HT-29 (cell line): ENCODE results near the gene NECTIN1. TPM values are rescaled to one million over a fixed set of nuclear protein-coding genes. Genes with fewer than 3 reads are reported as not detected.
A peak's percentile ranks its signal among the peaks of the same experiment; 100 is the strongest.

Experiments
- DNase-seq: peaks from one replicate; pipeline ENCODE4 v3.0.0-alpha.2; 2015; ENCODE audit warnings: low spot score
- total RNA-seq: library from RNA; depleted of rRNA; stranded (reverse); fragments of >200 nt; shearing (Covaris generic); gene quantifications from 2 replicates; pipeline ENCODE4 v1.2.3, GENCODE V29; 2014

Gene NECTIN1
- total RNA-seq, 1 experiment from 2014 or later = 46.5 TPM

DNA sequence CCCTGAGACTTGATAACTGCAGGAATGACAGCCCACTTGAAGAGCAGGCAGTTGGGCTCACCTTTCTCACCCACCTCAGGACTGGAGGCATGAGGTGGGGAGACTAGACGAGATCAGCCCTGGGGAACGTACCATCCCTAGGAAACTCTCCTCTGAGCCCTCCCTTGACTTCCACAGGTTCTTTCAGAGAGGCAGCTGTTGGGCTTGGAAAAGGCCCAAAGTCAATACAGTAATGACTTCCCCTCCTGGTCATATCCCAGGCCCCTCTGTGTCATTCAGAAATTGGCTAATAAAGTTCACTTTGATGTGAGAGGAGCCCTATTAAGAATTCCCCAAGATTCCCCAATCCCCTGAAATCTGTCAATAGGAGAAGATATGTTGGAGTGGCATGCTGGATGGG lies 5.8 kb upstream of the NECTIN1 start:
- DNase-seq = no peak

DNA sequence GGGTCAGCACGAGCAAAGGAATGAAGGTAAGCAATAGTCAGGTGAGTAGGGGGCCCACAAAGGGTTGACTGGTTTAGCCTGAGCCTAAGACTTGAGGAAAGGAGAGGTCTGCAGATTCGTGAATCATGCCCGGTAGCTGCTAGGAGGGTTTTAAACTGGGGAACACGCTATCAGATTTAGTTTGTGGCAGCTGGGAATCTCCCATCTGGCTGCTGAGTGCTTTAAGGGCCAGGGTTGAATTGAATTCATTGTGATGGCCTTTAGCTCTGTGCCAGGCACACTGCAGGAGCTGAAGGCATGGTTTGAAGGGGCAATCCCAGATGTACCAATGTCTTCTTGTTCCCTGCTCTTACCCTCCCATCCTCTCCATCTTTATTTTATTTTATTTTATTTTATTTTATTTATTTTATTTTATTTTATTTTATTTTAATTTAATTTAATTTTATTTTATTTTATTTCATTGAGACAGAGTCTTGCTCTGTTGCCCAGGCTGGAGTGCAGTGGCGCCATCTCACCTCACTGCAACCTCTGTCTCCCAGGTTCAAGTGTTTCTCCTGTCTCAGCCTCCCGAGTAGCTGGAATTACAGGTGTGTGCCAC lies 1.9 kb upstream of the NECTIN1 start:
- no peak for DNase-seq

DNA sequence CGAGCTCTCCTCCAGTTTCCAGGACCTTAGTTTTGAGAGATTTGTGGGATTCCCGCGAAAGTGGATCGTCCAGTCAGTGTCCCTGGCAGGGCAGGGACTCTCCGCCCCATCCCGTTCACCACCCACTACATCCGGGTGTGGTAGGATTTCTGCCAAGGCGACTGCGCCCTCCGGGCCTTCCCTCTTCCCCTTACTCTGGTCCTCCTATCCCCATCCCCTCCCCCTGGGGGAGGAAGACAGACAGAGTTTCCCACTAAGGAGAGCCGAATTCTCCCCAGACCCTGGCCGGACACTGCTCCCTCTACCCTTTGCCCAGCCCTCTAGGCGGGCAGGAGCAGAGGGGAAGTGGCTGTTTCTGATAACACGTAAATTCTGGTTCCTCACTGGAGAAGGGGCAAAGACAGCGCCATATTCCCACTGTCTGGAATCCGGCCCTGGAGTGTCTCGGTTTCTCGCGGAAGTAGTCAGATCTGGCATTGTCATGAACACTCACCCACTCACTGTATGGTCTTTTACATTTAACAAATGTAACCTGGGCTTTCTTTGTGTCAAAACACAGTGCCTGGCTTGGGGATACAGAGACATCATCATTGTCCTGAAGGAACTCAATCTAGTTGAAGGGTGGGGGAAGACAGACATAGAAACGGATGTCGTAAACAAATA lies 1.1 kb upstream of the NECTIN1 start:
- peak; percentile 54 for DNase-seq

DNA sequence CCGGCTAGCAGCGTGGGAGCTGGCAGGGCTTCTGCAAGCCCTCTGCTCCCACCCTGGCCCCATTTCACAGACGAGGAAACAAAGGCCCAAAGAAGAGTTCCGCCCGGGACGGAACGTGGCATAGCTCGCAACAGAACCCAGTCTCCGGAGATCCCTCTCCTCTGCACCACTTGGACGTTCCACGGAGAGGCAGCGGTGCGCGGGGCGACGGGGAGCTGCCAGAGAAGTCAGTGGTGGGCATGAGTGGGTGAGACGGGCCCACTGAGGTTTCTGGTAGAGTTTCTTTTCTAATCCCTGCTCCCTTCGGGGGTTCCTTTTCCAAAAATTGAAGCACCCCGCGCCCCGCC lies 554 bp upstream of the NECTIN1 start:
- DNase-seq = no peak

DNA sequence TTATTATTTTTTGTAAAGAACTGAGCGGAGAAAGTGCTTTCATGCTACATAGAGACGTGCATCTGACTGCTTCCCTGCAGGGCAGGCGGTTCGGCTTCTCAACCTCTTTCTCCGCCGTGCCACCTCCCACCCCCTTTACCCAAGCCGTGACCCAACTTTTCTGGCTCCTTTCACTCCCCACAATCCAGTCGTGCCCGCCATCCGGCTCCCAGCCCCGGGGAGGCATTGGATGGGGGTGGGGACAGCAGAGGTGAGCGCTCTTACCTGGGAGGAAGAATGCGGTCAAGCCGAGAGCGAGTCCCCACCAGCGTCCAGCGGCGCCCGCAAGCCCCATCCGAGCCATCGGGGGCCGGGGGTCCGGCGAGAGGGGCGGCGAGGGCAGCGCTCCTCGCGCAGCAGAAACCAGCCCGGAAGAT lies 781 bp downstream of the NECTIN1 start:
- peak; percentile 52 for DNase-seq

DNA sequence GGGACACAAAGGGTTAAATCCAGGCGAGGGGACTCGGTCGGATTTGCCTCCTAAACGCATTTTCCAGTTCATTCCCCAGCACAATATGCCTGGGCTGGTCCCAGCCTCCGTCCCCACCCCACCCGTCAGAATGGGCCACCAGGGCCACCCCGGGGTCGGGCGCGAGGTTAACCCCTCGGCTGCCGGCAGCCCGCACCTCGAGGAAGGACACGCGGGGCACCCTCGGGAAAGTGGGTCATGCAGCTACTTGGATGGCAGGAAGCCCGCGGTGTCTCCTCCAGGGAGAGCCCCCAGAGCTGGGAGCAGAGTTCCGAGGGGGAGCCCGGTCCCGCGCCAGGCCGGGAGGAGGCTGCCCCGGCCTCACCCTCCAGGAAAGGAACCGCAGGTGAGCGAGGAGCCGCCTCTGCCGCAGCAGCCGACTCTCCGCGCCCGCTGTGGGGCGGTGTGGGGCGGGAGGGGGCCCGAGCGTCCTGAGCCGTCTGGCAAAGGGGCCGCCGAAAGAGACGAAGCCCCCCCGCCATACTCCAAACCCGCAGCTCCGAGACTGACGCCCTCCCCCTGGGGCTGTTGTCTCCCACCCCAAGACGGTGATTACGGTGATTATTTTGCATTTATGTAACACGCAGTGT lies 1.4 kb downstream of the NECTIN1 start:
- peak; percentile 63 for DNase-seq

DNA sequence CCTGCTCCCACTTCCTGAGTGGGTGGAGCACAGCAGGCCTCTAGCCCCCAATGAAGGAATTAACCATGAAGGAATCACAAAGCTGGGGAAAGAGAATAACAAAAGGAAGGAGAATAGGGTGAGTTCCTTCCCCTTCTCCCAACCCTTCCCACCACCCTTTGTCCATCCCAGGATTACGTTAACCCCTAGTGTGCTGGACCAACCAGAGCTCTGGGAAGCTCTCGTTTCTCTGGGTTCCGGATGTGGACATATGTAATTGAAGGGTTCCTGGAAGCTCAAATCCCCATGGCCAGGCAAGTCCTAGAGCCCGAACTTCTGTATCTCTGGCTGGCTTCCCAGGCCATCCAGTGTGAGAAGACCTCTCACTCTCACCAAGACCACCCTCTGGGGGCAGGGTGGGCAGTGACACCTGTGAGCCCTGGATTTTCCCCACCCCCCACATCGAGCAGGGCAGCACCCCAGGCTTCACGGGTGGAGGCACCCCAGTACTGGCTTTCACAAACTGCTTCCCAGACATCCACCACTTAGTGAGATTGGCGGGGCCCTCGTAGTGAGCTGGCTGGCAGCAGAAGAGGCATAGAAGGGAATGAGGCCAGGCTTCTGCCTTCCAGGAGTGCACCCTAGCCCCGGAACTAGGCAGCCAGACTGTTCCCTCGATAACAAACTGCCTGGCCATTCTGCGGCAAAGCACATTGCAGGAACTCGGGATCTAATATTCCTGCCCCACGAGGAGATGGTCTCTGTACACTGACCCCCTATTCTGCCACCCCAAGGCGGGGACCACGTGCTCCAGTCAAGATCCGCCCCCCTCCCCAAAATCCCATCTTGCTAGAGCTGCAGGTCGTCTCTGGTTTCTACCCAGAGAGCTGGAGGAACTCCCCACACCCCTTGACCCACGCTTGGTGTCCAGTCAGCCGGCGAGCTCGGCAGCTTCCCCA lies 2.1 kb downstream of the NECTIN1 start:
- DNase-seq = no peak

DNA sequence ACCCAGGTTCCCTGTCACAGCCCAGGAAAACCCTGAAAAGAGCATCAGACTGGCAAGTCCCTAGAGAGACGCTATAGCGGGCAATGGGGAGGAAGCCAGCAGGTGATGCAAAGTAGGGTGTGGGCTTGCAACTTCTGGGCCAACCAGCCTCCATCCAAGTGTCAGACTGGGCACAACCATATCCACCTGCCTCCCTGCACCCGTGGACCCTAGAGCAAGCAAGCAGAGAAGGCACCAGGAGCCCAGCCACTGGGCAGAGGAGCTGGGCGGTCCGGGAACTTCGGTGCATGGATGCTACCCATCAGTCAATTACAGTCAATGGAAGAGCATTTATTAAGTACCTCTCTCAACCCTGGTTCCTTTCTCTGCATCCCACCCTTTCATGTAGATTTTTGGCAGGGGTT lies 2.8 kb downstream of the NECTIN1 start:
- DNase-seq = no peak

DNA sequence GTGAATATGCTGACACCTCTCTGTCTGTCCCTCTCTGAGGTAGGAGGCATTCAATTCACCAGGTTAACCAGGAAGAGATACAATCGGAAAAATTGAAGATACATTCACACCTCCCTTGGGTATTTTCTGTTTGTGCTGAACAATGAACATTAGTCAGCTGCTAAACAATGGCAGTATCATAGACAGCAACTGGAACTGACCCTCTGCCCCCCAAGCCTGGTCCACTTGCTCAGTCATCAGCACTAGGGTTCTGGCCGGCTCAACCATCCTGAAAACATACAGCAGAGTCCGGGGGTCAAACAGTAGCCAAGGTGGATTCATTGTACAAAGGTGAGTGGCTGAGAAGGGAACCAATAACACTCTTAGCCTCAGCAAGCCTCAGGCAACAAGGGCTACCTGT lies 4.0 kb downstream of the NECTIN1 start:
- no peak for DNase-seq

DNA sequence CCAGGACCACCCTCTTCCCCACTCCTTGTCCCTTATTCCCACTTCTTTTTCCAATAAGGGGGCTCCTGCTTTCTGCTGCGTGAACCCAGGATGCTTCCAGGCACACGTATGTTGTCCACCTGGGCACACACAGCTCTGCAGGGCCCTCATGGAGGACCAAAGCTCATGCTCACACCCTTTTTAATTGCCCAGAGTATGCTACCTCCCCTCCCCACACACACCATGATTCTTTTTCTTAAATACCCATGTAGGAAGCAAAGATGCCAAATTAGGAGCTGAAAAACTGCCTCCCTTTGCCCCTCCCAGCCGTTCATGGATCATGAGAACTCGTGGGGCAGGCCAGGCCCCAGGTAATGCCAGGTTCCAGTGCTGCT lies 5.1 kb downstream of the NECTIN1 start:
- no peak for DNase-seq

DNA sequence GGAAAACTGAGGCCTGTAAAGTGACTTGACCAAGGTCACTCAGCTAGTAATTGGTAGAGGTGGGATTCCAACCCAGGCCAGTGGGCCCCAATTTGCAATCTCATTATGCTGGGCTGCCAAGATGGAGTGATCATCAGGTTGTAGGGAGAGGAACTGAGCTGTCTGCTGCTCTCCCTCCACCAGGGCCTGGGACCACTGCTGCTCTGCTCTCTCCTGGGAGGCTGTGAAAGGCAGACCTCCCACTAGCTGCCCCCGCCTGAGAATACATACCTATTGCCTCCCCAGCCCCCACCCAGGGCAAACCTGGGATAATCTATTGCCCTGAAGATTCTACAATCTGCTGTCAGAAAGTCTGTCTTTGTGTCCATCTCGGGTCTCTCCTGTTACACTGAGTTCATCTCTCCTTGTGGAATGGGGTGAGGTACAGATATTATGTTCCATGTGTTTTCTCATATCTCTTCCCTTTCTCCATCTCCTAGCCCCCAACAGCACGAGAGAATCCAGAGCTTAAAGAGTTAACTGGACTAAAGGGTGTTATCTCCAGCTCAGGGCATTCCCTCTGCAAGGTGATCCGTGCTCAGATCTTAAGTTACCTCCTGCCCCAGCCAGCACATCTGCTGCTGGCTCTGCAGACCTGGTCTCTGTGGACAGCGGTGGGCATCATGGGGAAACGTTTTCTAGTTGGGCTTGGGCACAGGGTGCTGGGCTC lies 5.6 kb downstream of the NECTIN1 start:
- no peak for DNase-seq

DNA sequence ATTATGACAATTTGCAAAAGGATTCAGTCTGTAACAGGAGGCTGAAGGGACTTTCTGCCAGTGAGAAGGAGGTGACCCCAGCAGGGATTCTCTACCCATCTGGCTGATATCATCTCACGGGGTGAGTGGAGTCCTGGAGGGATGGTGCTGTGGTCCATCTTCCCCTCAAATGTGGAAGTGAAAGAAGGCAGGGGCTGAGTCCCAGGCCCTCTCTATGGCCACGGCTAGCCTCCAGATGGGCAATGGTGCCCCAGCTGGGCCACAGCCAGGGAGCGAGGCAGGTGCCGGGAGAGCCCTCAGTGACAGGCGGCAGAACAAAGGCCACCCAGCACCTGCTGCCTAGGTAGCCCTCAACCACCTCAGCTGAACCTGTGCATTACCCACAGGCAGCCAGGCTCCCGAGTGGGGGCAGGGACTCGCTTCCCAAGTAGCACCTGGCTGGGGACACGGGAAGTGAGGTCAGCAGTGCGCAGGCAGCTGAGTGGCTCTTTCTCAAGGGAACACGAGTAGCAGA lies 6.7 kb downstream of the NECTIN1 start:
- no peak for DNase-seq

DNA sequence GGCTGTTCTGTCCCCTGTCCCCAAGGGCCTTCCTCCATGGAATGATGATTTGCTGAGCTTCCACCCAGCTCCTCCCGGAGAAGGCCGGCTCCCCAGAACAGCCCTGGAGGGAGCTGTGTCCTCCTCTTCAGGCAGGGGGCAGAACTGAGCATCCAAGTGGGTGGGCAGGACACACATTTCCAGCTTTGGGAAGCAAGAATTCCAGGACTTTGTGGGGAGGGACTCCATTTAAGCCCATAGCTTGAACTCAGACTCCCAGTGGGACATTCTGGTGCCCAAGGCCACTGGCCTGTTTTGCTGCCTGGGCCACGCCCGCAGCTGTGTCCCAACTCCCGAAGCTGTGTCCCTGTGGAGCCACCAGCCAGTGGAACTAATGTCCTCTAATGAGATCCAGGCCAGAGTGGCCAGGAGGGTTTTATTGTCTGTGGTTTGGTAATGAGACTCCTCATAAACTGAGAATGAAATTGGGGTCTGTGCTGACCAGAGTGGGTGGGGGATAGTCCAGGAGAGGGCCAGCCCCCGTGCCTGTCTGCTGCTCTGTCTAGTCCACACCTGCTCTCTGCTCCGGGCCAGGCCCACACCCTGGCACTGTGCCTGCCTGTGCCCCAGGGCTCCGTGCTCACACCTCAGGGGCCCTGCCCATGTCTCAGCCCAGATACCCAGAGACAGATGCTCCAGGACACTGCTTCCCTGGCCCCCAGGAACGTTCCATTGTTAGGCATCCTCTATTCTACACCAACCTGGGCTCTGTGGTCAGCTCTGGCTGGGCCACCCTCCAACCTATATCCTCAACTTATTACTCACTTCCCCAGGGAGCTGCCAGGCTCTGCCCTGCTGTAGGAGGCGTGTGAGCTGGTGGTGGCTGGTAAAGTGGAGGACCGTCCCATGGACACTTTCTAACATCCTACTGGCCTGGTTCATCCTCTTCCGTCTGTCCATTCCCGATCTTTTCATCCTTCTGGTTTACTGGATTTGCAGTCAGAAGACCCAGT lies 7.6 kb downstream of the NECTIN1 start:
- peak; percentile 36 for DNase-seq

DNA sequence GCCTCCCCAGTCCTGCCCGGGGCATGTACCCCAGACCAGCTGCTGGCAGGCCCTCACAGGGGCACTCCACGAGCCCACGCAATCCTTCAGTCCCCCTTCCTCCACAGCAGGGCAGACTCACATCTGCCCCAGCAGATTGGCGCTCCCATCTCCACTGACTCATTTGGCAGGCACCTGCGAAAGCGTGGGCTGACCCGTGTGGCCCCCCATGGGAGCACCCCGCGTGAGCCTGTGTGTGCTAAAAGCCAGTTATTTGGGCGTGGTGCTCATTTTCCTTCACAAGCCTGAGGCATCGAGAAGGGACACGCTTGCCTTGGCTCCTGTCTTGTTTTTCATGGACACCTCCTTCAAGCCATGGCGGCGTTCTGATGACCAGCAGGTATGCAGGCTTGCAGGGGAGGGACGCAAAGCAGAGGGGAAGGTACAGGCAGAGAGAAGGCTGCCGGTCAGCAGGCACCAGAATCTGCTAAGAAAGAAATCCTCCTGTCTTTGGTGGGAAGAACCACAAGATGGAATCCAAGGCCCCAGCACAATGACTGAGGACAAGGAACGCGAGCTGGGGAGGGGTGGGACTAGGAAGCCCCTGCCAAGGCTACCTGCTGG lies 8.6 kb downstream of the NECTIN1 start:
- DNase-seq = no peak

DNA sequence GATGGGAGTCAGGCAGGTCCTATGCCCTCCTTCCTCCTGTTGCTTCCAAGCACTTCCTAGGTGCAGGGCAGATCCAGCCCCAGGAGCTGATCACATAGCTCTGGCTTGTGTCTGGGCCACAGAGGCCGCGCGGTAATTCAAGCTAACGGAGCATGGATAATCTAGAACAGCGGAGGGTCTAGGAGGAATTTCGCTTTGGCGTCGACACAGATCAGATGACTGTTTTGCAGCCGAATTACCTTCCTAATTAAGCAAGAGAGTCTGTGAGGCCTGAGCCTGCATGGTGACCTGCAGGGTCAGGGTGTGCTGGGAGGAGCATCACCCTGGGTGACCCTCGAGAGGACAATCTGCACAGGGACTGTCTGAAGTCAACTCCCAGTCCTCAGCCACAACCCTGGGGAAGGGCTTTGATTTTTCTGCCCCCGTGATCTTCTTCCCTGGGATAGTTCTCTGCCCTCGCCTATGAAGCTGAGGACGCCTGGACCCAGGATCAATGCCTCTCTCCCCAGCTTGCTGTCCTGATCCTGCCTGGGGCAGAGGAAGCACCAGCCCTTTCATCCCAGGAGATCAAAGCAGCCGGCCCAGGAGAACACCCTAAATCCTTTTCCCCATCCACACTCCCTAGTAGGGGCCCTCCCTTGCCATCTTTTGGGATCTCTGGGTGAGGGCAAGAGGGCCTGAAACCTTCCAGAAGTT lies 11.0 kb downstream of the NECTIN1 start:
- no peak for DNase-seq

DNA sequence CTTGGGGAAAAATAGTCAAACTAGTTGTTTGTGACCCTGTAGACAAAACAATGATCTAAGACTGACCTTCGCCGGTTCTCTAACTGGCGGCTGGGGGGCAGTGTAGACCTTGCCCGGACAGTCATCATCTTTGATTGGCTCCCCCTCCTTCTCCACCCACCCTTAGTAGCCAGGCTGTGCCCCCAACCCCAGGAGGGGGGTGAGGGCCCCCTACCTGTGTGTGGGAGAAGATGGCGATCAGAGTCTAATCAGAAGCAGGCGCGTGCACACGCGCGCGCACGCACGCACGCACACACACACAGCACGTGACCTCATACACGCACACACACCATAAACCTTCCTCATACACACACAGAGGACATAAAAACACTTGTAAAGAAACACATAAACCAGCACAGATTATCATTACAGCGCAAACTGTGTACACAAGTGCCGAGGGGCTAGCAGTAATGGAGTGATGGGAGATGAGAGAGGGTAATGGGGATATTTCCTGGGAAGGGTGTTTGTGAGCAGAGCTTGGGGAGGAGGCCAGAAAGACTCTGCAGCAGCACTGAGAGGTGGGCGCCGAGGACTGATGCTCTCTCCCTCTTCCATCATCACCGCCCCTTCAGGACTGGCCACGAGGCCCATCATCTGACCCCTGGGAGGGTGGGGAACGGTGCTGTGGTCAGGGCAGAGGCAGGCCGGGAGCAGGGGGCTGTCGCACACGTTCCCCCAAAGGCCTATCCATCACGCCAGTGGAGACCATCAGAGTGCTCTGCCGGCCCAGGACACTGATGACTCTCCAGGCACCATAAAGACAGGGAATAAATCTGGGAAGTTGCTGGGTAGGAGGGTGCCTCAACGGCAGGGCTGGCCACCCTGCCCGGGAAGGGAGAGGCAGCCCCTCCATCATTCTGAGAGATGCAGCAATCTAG lies 12.2 kb downstream of the NECTIN1 start:
- DNase-seq = no peak

DNA sequence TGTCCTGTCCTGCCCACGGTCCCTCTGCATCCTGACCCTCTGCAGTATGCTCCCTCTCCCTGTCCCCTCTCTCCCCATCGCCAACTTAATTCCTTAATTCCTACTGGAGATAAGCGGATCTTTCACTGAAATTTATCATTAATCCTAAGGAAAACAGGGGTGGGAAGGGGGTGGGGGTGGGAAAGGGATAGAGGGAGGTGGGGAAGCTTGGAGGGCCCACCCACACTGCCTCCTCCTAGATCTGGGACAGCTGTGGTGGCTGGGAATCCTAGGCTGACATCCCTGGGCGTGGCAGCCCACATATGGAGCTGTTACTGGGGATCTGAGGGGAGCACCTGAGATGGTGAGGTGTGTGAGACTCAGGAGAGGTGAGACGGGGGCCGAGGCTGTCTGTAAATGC lies 14.4 kb downstream of the NECTIN1 start:
- DNase-seq = no peak

DNA sequence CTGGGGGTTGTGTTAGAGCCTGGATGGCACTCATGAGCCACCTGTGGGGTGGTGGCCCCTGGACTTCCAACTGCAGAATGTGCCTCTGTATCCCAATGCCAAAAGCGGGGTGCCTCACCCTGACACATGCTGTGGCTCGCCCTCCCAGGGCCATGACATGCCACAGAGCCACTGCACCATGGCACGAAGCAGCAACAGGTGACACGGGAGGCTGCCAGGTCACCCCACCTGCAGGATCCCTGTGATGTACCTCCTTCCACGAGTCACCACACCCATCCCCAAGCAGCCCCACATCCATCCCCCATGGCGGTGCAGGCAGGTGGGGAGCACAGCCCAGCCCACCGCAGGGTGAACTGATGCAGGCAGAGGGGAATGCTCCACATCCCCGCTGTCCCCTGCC lies 14.8 kb downstream of the NECTIN1 start:
- no peak for DNase-seq
